ENCODE measurements around the gene NCKAP5. TPM values are rescaled to one million over a fixed set of nuclear protein-coding genes. Genes with fewer than 3 reads are reported as not detected.
A peak's percentile ranks its signal among the peaks of the same experiment; 100 is the strongest.

The NCKAP5 gene
- total RNA-seq, 1 donor from 2014 or later, result 18.4 TPM

DNA sequence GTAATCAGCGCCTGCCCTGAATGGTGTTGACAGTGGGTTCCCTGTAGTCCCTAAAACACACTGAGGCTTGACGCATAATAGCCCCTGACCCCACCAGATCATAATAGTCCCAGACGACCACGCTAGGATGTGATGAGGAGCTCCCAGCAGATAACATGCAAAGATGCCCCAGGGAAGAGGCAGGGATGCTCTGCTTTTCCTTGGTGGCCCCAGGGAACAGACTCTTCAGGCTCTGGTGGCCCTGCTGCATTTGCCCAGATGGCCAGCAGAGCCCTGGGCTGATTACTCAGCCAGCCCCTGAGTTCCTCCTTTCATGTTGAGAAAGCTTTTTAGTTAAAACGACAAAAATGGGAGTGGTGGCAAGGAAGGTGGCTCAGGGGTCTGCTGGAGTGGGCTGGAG, 5.9 kb upstream of the NCKAP5 start:
- no peak for DNase-seq

DNA sequence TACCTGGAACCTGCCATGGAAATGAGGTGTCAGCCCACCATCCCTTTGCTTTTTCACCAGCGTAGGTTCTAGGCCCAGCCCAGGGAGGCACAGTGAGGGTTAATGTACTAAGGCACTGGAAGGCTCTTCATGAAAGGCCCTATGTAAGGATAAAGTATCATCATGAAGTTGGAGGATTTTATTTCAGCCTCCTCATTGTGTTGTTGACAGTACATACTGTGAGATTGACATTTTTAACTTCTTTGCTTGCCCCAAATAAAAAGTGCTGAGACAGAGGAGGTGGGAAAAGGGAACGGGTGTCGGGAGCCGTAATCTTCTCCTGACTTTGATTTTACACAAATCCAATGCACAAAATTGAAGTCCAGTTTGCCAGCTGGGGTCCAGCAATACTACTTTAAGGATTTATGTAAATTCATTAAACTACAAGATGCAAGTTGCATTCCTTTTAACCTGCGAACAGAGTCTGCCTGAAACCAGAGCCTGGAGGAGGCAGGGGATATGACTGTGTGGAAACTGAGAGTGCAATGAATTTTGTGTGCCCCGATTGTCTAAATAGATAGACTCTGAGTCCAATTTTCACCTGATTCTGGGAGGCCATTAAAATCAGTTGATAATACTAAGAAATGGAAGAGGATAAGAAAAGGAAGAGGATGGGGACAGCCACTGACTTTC, 5.4 kb upstream of the NCKAP5 start:
- no peak for DNase-seq

DNA sequence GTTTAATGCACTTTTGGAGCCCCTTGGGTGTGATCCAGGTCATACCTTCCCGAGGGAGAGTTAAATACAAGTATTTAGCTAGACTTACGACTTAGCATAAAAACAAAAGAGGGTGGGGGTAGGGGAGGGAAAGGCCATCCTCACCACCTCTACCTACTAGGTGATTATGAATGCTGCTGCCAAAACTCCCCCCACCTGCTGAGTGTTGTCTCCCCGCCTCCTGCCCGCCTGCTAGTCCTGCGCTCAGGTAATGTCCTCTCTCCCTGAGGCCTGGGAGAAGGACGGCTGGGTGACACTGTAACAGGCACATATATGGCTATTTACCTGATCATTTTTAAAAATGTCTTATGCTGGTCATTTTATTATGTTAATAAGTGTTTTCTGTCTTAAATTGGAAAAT, 3.0 kb upstream of the NCKAP5 start:
- no peak for DNase-seq

DNA sequence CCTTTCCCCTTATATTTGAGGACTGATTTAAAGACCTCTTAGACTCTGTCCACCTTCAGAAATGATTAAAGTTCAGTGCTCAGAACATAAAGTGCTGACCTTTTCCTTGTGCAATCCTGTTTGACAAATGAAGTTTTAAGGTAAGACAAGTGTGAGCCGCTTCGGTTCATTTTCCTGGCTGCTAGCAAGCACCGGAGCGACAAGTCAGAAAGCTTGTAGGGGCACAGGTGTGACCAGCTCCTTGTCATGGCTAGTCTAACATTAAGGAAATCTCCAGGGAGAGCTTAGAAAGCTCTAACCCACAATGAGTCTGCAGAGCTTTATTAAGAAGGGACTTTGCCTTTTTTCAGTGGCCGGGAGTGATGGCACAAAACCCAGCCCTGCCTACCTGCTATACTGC, 2.3 kb upstream of the NCKAP5 start:
- no peak for DNase-seq

DNA sequence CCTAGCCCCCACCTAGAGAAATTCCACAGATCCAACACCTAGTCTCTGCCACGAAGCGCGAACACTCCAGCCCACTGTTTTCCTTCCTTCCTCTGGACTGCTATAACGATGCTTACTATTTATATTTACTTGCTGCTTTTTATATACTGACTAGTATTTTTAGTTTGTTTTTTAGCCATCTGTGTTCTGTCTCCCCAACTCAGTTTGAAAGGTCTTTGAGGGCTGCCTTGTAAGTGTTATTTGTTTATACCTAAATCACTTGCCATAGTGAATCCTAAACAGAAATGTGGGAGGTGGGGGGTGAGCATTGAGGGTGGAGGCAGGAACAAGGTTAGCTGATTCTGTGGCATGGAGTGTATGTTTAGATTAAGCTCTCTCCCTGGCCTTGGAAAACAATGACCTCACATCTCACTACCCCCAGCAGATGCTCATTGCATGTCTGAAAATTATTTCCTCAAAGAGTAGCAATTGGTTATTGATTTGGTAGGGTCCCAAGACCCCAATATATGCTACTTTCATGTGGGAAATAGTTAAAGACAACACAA, 1.1 kb upstream of the NCKAP5 start:
- no peak for DNase-seq

DNA sequence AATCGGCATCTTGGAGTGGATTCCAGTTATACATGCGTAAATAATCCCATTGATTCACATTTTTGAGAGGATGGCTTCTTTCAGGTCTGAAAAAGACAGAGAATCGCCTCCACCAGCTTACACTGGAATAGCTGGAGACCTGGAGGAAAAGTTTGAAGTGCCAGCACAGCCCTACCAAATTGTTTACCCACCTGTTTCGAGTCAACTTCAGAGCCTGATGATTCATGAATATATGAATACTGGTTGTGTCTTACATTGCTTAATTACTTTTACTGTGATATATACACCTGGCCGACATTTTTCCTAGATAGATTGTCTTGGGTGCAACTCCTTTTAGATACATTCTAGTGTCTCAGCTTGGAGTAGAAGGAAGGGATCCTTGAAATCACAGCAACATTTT, 335 bp upstream of the NCKAP5 start:
- no peak for DNase-seq

DNA sequence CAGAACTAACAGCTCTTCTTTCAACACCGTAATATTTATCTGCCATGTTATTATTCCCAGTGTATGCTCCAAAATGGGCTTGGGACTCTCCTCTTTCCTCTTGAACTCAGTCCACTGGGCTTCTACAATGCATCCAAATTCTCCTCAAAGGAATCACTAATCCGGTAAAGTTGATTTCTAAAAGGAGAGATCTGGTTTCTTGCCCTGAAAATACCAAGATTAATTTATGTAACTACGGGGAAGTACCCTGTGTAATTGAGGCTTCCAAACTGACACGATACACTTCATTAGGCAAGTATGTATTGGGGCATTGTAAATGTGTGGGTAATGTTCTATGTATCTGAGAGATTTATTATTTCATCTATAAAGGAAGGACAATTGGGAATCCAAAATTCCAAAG, 5.7 kb downstream of the NCKAP5 start:
- peak; percentile 54 for DNase-seq

DNA sequence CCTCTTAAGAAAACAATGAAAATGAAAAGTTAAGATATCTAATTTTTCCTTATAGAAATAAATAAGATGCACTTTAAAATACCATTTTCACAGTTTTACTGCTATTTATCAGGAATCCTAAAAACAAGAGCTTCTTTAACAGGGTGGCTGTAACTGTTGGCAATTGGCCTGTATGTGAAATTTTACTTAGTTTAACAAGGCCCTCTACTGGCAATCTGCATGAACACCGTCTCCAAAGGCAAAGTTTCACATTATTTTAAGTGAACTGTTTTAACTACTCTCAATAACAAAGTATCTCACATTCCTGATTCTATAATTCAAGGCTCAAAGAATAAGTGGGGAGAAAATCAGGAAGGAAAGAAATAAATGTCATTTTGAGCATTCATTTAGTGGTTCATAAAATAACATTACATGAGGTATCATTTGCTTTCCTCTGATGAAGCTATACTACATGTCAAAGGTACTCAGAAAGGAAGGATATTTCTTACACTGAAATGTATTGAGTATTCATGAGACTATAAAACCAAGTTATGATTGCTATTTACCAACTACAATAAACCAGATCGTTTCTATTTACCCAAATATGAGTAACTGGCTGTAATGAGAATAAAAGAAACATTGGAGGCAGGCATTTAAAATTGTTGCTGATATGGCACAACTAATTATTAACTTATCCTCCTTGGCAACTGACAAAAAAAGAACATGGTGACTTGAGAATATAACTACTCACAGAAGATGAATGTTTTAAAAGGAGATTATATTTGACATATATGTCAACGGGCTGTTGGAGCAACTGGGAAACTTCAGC, 7.0 kb downstream of the NCKAP5 start:
- DNase-seq, result peak; percentile 88

DNA sequence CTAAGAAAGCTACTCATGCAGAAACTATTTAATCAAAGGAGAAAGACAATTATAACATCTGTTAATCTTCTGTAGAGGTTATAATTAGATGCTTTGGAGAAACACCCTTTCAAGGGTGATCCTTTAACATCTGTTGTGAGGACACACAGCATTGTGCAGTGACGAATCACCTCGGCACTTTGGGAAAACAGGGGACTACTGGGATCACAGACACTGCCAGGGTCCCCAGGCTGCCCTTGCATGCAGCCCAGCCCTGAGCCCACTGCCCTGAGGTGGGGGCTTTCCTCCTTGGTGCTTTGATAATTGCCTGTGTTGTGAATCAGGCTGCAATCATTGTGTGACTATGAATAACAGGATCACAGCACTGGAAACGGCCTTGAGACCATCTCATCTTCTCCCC, 10.6 kb downstream of the NCKAP5 start:
- DNase-seq, result no peak

DNA sequence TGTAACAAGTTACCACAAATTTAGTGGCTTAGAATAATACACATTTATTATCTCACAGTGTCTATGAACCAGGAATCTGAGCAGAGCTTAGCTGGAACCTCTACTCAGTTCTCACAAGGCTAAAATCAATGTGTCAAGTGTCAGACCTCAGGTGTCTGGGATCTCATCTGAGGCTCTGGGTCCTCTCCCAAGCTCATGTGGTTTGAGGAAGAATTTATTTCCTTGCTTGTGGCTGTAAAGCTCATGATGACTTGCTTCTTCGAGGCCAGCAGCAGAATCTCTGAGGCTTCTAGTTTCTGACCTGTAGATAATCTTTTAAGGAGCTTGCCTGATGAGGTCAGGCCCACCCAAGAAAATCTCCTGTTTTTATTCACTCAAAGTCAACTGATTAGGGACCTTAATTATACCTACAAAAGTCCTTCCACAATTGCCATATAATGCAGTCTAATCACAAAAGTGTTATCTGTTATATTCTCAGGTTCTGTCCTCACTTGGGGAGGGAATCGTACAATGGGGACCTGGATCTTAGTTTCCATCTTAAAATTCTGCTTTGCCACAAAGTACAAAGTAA, 14.3 kb downstream of the NCKAP5 start:
- no peak for DNase-seq

DNA sequence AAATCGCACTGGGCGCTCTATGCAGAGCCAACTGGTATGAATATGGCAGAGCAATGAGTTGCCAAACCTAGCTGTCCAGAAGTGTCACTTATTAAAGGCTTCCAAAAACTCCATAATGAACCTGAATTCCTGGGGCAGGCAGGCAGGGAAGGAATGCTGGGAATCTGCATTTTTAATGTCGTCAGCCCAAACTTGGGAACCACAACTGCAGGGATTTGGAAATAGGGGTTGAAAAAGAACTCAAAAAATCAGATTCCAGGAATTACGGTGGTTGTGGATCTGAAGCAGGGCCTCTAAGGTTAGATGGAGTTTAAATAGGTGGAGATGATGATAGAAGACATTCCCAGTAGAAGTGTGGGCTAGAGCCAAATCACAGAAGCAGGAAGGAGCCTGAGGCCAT, 15.0 kb downstream of the NCKAP5 start:
- no peak for DNase-seq

DNA sequence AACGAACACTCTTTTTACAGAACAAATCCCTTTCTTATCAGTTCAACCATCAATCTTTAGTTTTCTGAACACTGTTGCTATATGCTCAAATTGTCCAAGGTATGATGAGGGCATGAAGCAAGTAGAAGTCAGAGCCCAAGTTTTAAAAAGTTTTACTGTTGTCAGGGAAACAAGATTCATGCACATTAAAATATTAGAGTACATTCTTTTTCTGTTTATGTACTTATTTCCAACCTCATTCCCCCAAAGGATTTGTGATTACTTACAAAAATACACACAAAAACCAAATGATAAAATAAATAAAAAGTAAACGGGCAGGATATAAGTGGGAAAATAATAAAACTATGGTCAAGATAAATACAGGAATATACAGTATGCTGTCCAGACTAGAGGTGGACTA, 15.4 kb downstream of the NCKAP5 start:
- DNase-seq, result no peak

DNA sequence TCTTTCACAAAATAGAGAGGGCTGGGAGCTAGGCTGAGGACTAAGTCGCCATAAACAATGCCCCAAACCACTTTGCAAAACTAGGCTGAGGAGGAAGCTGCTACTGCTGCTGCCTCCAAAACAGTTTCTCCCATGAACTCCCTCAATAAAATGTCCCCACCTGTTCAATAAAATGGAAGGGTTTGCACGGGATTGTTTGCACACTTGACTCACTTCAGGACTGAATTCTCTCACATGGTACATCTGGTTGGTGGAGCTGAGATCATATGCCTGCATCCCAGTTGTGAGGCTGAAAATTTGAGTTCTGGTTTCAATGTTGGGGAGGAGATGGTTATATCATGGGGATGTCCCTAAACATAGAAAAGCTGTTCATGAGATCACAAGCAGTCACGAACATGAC, 26.5 kb downstream of the NCKAP5 start:
- no peak for DNase-seq

DNA sequence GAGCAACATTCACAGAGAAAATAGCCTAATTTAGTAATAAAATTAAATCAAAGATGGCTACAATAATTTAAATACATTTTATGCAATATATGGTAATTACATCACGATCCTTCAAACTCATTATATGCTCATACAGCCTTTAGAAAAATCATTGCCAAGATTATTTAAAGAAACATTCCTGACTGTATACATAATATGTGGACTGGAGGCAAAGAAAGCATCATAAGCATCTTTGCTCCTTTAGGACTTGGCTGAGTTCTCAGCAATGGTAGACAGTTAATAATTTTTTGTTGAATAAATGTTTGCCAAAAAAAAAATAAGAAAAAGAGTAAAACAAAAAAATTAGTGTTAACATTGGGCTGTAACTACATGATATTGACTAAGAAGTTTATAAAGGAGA, 26.9 kb downstream of the NCKAP5 start:
- no peak for DNase-seq

DNA sequence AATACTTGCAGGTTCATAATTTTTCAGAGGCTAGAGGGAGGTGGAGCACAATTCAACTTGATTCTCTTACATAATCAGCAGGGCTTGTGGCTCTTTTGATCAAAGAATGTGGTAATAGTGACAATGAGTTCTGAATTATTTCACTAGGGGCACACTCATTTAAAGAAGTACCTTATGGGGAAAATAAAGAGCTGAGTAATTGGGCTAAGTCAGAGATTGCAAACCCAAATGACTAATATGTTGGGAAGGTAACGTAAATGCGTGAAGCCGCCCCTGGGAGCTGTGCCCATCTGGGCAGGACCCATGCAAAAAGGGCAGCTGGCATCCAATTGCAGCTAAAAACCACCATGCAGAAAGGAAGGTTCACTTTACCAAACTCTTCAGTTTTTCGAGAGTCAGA, 35.3 kb downstream of the NCKAP5 start:
- no peak for DNase-seq

DNA sequence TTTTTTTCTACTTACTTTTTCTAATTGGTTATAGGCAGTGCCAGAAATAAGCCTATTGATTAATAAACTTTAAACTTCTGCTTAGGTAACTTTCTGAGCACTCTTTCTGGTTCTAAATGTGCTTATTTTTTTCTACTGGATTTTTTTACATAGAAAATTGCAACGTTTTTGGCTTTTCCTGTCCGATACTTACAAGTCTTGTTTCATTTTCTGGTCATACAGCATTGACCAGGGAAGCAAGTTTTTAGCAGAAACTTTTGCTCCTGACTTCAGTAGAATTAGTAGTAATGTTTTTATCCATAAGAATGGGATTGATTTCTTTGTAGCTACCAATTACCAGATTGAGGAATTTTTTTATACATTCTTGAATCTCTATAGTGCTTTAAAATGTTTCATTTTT, 36.9 kb downstream of the NCKAP5 start:
- no peak for DNase-seq

DNA sequence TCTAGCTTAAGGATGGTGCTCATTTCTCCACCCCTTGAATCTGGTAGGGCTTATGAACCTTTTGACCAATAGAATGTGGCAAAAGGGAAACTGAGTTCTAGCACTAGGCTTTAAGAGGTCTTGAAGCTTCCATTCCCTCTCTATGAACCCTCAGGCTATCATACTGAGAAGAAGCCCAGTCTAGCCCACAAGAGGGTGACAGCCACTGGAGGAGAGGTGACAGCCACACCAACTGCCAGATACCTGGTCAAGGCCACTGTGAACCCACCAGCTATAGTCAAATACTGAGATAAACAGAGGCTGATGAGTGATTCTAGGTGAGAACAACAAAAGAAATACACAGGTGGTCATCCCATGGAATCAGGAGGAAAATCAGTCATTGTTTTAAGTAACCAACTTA, 37.6 kb downstream of the NCKAP5 start:
- DNase-seq, result no peak

DNA sequence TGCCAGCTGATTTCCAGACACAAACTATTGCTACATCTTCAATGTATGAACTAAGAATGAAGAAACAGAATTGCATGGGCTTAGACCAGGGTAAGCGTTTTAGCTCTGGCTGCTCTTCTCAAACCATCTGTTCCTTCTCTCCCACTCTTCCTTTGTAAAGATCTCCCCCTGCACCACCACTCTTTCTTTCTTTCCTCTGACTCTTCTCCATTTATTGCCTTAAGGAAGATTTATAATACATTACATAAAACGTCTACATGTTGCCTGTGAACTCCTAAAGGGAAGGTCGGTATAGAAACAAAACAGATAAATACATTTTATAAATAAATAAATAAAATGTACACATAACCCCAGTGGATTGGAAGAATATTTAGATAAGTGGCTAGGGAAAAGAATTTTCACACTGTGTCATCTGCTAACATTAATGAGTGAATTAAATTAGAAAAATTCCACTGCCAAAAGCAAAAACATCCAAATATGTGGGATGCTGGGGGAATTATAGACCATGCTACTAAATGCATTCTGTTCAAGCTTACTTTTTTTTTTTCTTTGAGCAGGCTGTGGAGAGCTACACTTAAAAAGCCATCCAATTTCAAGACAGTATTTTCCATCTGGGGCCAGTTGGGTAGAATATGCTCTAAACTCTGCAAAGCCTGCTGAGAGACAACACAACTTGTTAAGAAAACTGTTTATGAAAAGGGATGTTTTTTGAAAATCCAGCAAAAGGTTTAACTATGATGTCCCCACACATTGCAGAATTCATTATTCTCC, 41.5 kb downstream of the NCKAP5 start:
- peak; percentile 10 for DNase-seq

DNA sequence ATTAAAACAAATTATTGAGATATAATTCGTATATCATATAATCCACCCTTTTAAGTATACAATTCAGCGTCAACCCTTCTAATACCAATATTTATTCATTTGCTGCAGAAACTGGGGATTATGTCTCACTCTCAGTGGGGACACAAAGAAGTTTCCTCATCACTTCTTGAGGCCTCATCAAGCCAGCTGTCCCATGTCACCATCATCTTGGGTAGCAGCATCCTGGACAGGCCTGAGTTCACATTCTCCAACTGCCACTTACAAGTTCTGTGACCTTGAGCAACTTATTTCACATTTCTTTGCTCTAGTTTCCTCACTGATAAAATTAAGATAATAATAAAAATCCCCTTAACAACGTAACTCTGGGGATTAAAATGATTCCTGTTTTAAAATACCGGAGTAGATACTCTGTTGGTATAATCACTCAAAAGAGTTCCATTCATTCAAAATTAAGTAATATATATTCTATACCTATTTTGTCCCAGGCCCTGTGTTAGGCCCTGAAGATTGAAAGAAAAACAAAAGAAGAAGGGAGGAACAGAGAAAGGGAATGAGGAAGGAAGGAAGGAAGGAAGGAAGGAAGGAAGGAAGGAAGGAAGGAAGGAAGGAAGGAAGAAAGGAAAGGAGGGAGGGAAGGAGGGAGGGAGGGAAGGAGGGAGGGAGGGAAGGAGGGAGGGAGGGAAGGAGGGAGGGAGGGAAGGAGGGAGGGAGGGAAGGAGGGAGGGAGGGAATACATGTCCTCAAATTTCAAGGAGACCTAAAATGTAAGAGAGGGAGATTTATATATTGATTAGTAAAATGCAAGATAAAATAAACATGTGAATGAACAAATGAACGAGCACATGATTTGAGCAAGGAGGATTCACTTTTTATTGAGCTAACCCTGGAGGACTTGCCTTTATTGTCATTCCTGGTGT, 42.4 kb downstream of the NCKAP5 start:
- DNase-seq, result no peak

DNA sequence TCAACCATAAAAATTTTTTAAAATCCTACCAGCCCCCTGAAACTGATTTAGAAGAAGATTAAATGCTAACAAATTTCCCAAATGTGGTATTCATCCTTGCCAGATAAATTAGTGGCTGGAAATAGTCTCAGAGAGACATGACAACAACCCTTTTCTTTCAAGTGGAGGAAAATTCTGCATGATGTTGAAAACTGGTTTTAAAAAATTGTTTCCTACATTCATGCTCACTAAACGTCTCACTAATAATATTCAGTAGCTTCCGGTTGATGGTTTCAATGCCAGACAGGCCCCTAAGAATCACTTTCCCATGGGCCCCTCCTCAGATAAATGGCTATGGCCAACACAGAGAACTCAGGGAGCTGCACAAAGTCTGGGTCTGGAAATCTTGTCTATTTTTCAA, 43.2 kb downstream of the NCKAP5 start:
- no peak for DNase-seq

DNA sequence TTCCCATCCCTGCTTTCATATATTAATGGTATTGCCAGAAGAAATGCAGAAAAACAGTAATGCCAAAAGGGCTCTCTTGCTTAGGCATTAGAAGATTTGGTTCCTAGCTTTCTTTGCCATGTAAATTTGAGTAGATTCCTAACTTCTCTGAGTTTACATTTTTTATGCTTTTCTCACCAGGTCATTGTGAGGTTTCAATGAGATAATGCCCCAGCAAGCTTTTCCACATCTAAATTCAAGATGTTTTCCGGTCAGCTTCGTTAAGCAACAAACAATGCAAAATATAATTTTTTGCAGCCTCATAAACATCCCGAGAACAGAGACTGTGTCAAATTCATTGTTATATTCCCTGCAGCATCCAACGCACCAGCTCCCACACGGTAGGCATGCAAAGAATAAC, 44.9 kb downstream of the NCKAP5 start:
- DNase-seq, result no peak

DNA sequence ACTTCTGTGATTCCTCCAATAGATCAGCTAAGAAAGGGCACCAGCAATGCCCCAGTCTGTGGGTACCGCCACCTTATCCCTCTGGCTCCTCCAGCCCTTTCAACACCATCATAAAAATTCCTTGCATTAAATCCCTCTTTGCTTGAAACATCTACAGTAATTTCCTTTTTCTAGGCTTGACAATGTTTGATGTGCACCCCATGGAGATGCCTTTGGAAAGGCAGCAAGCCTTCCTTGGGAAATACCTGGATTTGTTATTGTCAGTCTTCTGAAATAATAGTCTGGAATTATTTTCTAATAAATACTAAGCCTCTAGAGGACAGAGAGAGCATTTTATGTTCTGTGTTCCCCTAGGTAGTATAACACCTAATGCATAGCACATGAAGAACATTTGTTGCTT, 46.1 kb downstream of the NCKAP5 start:
- no peak for DNase-seq

All from tongue (tissue), 2 donors.